GM12878 (cell line): ENCODE results near the gene RAP1GDS1. TPM values are rescaled to one million over a fixed set of nuclear protein-coding genes. Genes with fewer than 3 reads are reported as not detected.
"Not testable (repeated sequence)": the region's sequence is repeated elsewhere in the genome, so short reads cannot be mapped to it uniquely, and the experiment has no call there.

Experiments
- ATAC-seq: fragments of 200-7000 bp; cut with Tn5 transposase; 3 replicates; pipeline ENCODE4 v1.9.1; 2020; ENCODE audit warnings: mild to moderate bottlenecking, moderate library complexity
- BruUV-seq: library from RNA; stranded (reverse); fragments of 400-500 nt; replicated peaks from 2 replicates; lab custom pipeline; 2021; lab: Mats Ljungman, UMichigan
- CTCF ChIA-PET: fragments of 300-600 bp; sonication (Branson Sonifier 250); formaldehyde crosslinking; extraction: SDS; loops from one replicate; lab custom pipeline; 2021; ENCODE audit warnings: inconsistent platforms; lab: Yijun Ruan, JAX
- POLR2A ChIA-PET: fragments of 350-600 bp; formaldehyde crosslinking; extraction: SDS; loops from one replicate; lab custom pipeline; 2021; ENCODE audit warnings: inconsistent platforms; lab: Charles Lee
- RAD21 ChIA-PET: fragments of 300-600 bp; sonication (Branson Sonifier 250); formaldehyde crosslinking; loops from one replicate; lab custom pipeline; 2023; ENCODE audit warnings: antibody characterized with exemption; ENCODE audit not compliant: unreplicated experiment; lab: Charles Lee
- SMC1A ChIA-PET: fragments of 300-600 bp; sonication (Branson Sonifier 250); formaldehyde crosslinking; loops from one replicate; lab custom pipeline; 2023; ENCODE audit not compliant: unreplicated experiment, uncharacterized antibody; lab: Charles Lee
- DNase-seq: peaks from one replicate; pipeline ENCODE4 v3.0.0-alpha.2; 2011; ENCODE audit warnings: low read depth, low spot score
- FAIRE-seq: peaks from 3 replicates; lab custom pipeline; 2011; peaks lifted over from hg19 to GRCh38; lab: Jason Lieb, UNC
- H2AFZ ChIP-seq: 2 replicates; pipeline ENCODE4 v1.6.0; 2011; ENCODE audit warnings: low read depth, low read length, control low read depth; ENCODE audit not compliant: control insufficient read depth
- H3K27ac ChIP-seq: 2 replicates; pipeline ENCODE4 v1.5.1; 2011; ENCODE audit warnings: control low read depth; ENCODE audit not compliant: control insufficient read depth, insufficient read depth
- H3K27me3 ChIP-seq, 2 experiments: replicated peaks in 1 of 2; 2 replicates each; pipeline versions ENCODE4 v1.6.0 to v1.6.1; 2011; ENCODE audit warnings: low read length in 1 of 2; ENCODE audit not compliant: control insufficient read depth in 2 of 2, insufficient read depth in 2 of 2
- H3K36me3 ChIP-seq, 2 experiments: 2 replicates each; pipeline ENCODE4 v1.5.1; 2011; ENCODE audit warnings: low read length in 1 of 2; ENCODE audit not compliant: control insufficient read depth in 2 of 2, insufficient read depth in 2 of 2
- H3K4me1 ChIP-seq: 2 replicates; pipeline ENCODE4 v1.6.1; 2011; ENCODE audit warnings: mild to moderate bottlenecking, low read length, moderate library complexity, mixed read lengths; ENCODE audit not compliant: control insufficient read depth, insufficient read depth
- H3K4me2 ChIP-seq: 2 replicates; pipeline ENCODE4 v1.6.0; 2011; ENCODE audit warnings: control low read depth; ENCODE audit not compliant: control insufficient read depth, insufficient read depth
- H3K4me3 ChIP-seq: fragments of 200-600 bp; sonication (generic); 2 replicates; pipeline ENCODE4 v1.5.1; 2016
- H3K79me2 ChIP-seq: 2 replicates; pipeline ENCODE4 v1.6.0; 2011; ENCODE audit warnings: low read length; ENCODE audit not compliant: control insufficient read depth, insufficient read depth
- H3K9ac ChIP-seq: 2 replicates; pipeline ENCODE4 v1.8.0; 2011; ENCODE audit warnings: low read length, control low read depth, mixed read lengths; ENCODE audit not compliant: control insufficient read depth, insufficient read depth
- H3K9me3 ChIP-seq: replicated peaks from 3 replicates; pipeline ENCODE4 v1.5.1; 2011; ENCODE audit warnings: mild to moderate bottlenecking, low read length; ENCODE audit not compliant: control insufficient read depth, insufficient read depth
- H4K20me1 ChIP-seq: 2 replicates; pipeline ENCODE4 v1.6.0; 2011; ENCODE audit not compliant: control insufficient read depth, insufficient read depth
- NFYA ChIP-seq: IDR thresholded peaks from 2 replicates; pipeline ENCODE4 v1.6.1; 2011; ENCODE audit warnings: low read depth, mild to moderate bottlenecking, low read length, improper control_type of control experiment, borderline replicate concordance
- RUNX3 ChIP-seq: IDR thresholded peaks from 2 replicates; pipeline ENCODE4 v1.6.1; 2012; ENCODE audit warnings: low read length, inconsistent platforms
- SIN3A ChIP-seq: IDR thresholded peaks from 2 replicates; pipeline ENCODE4 v1.6.1; 2012; ENCODE audit warnings: low read depth, low read length, improper control_type of control experiment
- SREBF1 ChIP-seq: IDR thresholded peaks from 2 replicates; pipeline ENCODE4 v1.6.1; 2012; ENCODE audit warnings: mild to moderate bottlenecking, low read length
- SUPT20H ChIP-seq: IDR thresholded peaks from 2 replicates; pipeline ENCODE4 v1.6.1; 2011; ENCODE audit warnings: low read depth, mild to moderate bottlenecking, low read length, moderate library complexity, borderline replicate concordance; ENCODE audit not compliant: control insufficient read depth
- WGBS: methylation state at CpG from one replicate; pipeline ENCODE4 v1.1.6; 2016; ENCODE audit warnings: low lambda C conversion rate; ENCODE audit not compliant: insufficient replicate concordance, insufficient coverage; ENCODE audit errors: missing lambda C conversion rate; 5-methylcytosine and 5-hydroxymethylcytosine counted together
- in situ Hi-C: fragments of 300-500 bp; cut with MboI; formaldehyde crosslinking; loops from 9 replicates; pipeline ENCODE4 v1.14.3; 2018; ENCODE audit warnings: mixed read lengths
- intact Hi-C: fragments of 100-400 bp; cut with micrococcal nuclease; formaldehyde crosslinking; loops from one replicate; pipeline ENCODE4 v1.14.2; 2022; ENCODE audit not compliant: unreplicated experiment
- polyA plus RNA-seq, 11 experiments: library from polyadenylated mRNA; depleted of rRNA in 4 of 11; unstranded in 6 of 11; stranded (reverse) in 5 of 11; fragments of >200 nt; fragmentation: Nextera tagmentation in 4 of 11; fragmentation: Illumina TruSeq in 1 of 11; extraction: Ambion mirVana in 4 of 11; extraction: Trizol in 1 of 11; gene quantifications; 1 replicate in 1 of 11; 2 replicates in 10 of 11; pipeline versions ENCODE4 v1.2.1 to v1.2.3, GENCODE V29; 2011 to 2016; ENCODE audit warnings: inconsistent platforms in 2 of 11, missing spikeins in 2 of 11, low read depth in 1 of 11
- total RNA-seq, 4 experiments: library from RNA; depleted of rRNA in 3 of 4; stranded (reverse); fragments of >200 nt in 3 of 4; fragmentation: Illumina TruSeq in 1 of 4; extraction: Trizol in 1 of 4; gene quantifications; 2 replicates each; pipeline versions ENCODE4 v1.2.1 to v1.2.3, GENCODE V29; 2013 to 2021
- TF ChIP-seq, protein P1 (sequence below): fragments of 150-350 bp; IDR thresholded peaks from 2 replicates; pipeline ENCODE4 v1.6.1; 2014; ENCODE audit warnings: mild to moderate bottlenecking, low read depth, low read length

Gene RAP1GDS1
- total and polyA plus RNA-seq, 10 of the 15 experiments (the other 5 are each of a cell fraction or from before 2014, with no cell fraction given) = 12.0 to 30.5 (median 20.7) TPM

DNA sequence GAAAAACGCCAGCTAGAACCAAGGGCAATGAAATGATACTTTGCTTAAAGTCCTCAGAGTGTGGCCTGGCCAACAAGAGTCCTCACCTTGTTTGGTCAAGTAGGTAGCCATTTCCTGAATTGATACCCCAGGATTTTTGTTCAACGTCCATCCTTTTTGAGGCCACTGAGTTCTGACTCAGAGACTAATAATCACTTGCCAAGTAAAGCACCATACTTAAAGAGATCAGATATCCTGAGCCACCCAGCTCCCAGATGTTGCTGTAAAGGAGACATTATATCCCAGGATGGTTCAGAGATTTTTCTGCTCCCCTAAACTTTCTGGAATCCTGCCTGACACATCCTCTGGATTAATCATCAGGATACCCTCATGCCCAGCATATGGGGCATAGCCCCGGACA lies 190.9 kb downstream of the RAP1GDS1 start:
- H3K4me3 ChIP-seq = no peak overlapping the region
- no peak overlapping the region for H3K27ac ChIP-seq
- ChIA-PET POLR2A (interaction anchor here (0.7 kb wide), 1 partner anchor 124 kb away, joined by 3 read pairs; no protein-coding TSS in a partner anchor), SMC1A (interaction anchor here (0.9 to 1.3 kb wide), 2 partner anchors 16 to 25 kb away, joined by 3 read pairs; no protein-coding TSS in a partner anchor), CTCF (interaction anchor here (3.7 kb wide), 1 partner anchor 16 kb away, joined by 20 read pairs; no protein-coding TSS in a partner anchor), RAD21 (no interaction called here)
- H3K9me3 ChIP-seq = no peaks in the 10 kb centered on the region; the same call in 2 of the 3 replicates
- H3K79me2 ChIP-seq = no peaks in the 10 kb centered on the region
- no peak overlapping the region for H3K9ac ChIP-seq
- 31% methylated on average over 3 of the region's 3 CpGs for WGBS
- in situ Hi-C loops = loop anchor here (25.0 kb wide), 1 partner anchor 960 kb away; no protein-coding TSS in a partner anchor
- H2AFZ ChIP-seq = no peak overlapping the region
- TF ChIP-seq SREBF1 = no peak
- no peak for TF ChIP-seq SIN3A
- no peak for TF ChIP-seq SUPT20H
- TF ChIP-seq RUNX3 = no peak
- TF ChIP-seq NFYA = no peak
- TF ChIP-seq, protein P1, sequence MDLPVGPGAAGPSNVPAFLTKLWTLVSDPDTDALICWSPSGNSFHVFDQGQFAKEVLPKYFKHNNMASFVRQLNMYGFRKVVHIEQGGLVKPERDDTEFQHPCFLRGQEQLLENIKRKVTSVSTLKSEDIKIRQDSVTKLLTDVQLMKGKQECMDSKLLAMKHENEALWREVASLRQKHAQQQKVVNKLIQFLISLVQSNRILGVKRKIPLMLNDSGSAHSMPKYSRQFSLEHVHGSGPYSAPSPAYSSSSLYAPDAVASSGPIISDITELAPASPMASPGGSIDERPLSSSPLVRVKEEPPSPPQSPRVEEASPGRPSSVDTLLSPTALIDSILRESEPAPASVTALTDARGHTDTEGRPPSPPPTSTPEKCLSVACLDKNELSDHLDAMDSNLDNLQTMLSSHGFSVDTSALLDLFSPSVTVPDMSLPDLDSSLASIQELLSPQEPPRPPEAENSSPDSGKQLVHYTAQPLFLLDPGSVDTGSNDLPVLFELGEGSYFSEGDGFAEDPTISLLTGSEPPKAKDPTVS = no peak
- no peak for FAIRE-seq
- no peak for ATAC-seq
- H4K20me1 ChIP-seq = no peaks in the 10 kb centered on the region
- H3K36me3 ChIP-seq = no peaks in the 10 kb centered on the region; a peak in 1 of 4 replicates
- BruUV-seq = no TSS peak
- intact Hi-C loops = no loop called here
- no peaks in the 10 kb centered on the region for H3K27me3 ChIP-seq
- H3K4me2 ChIP-seq = no peak overlapping the region
- H3K4me1 ChIP-seq = peaks cover 12% of the 10 kb centered on the region
- no peak for DNase-seq

DNA sequence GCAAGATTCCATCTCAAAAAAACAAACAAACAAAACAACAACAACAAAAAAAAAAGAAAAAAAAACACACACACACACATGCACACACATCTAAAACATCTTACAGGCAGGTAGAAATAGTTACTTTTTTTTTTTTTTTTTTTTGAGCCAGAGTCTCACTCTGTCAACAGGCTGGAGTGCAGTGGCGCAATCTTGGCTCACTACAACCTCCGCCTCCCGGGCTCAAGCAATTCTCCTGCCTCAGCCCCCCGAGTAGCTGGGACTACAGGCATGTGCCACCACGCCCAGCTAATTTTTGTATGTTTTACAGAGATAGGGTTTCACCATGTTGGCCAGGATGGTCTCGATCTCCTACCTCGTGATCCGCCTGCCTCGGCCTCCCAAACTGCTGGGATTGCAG lies 196.2 kb downstream of the RAP1GDS1 start:
- 66% methylated on average over 9 of the region's 9 CpGs for WGBS
- H3K27me3 ChIP-seq, H3K79me2 ChIP-seq, H3K4me2 ChIP-seq, H3K36me3 ChIP-seq, DNase-seq, intact Hi-C loops, H3K27ac ChIP-seq, H3K4me1 ChIP-seq, FAIRE-seq, H3K9ac ChIP-seq, H3K4me3 ChIP-seq, H3K9me3 ChIP-seq, RAD21 ChIA-PET, ATAC-seq, BruUV-seq, POLR2A ChIA-PET, H2AFZ ChIP-seq, H4K20me1 ChIP-seq: not testable (repeated sequence)
- ChIA-PET SMC1A (interaction anchor here (1.0 to 1.3 kb wide), 2 partner anchors 9 to 104 kb away, joined by 4 to 5 read pairs; no protein-coding TSS in a partner anchor), CTCF (interaction anchor here (0.7 to 4.4 kb wide), 2 partner anchors 10 to 32 kb away, joined by 3 to 19 read pairs; no protein-coding TSS in a partner anchor)
- in situ Hi-C loops = loop anchor here (25.0 kb wide), 1 partner anchor 955 kb away; no protein-coding TSS in a partner anchor

DNA sequence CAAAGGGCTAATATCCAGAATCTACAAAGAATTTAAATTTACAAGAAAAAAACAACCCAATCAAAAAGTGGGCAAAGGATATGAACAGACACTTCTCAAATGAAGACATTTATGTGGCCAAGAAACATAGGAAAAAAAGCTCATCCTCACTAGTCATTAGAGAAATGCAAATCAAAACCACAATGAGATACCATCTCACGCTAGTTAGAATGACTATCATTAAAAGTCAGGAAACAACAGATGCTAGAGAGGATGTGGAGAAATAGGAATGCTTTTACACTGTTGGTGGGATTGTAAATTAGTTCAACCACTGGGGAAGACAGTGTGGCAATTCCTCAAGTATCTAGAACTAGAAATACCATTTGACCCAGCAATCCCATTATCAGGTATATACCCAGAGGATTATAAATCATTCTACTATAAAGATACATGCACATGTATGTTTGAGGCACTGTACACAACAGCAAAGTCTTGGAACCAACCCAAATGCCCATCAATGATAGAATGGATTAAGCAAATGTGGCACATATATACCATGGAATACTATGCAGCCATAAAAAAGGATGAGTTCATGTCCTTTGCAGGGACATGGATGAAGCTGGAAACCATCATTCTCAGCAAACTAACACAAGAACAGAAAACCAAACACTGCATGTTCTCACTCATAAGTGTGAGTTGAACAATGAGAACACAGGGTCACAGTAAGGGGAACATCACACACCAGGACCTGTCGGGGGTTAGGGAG lies 200.1 kb downstream of the RAP1GDS1 start:
- in situ Hi-C loops = loop anchor here (25.0 kb wide), 1 partner anchor 951 kb away; no protein-coding TSS in a partner anchor
- intact Hi-C loops, H3K9me3 ChIP-seq, H3K27me3 ChIP-seq, BruUV-seq, DNase-seq, H3K27ac ChIP-seq, H2AFZ ChIP-seq, H3K4me3 ChIP-seq, H3K4me1 ChIP-seq, H3K36me3 ChIP-seq, H4K20me1 ChIP-seq, ATAC-seq, POLR2A ChIA-PET, H3K9ac ChIP-seq, RAD21 ChIA-PET, FAIRE-seq, CTCF ChIA-PET, H3K4me2 ChIP-seq, H3K79me2 ChIP-seq: not testable (repeated sequence)
- 76% methylated on average over 2 of the region's 2 CpGs for WGBS
- SMC1A ChIA-PET = interaction anchor here (0.7 kb wide), 1 partner anchor 149 kb away, joined by 3 read pairs; no protein-coding TSS in a partner anchor
